Vagina (tissue), 2 donors: ENCODE data around the gene BPIFB4.

Experiments
- CTCF ChIP-seq, 3 experiments: fragments of 450-650 bp in 2 of 3; fragments of 200-600 bp in 1 of 3; sonication (generic) in 1 of 3; IDR thresholded peaks; one replicate each; pipeline ENCODE4 v1.5.1; 2017 to 2019; ENCODE audit warnings: antibody characterized with exemption in 3 of 3, mild to moderate bottlenecking in 2 of 3, moderate library complexity in 2 of 3
- POLR2A ChIP-seq, 2 donors: fragments of 450-650 bp; IDR thresholded peaks; one replicate each; pipeline ENCODE4 v1.6.1; 2017; ENCODE audit warnings: antibody characterized with exemption in 2 of 2, mild to moderate bottlenecking in 2 of 2, moderate library complexity in 2 of 2
- POLR2AphosphoS5 ChIP-seq, 2 donors: sonication (generic); formaldehyde crosslinking; IDR thresholded peaks; one replicate each; pipeline ENCODE4 v1.9.0; 2017; ENCODE audit warnings: antibody characterized with exemption in 2 of 2, mild to moderate bottlenecking in 2 of 2, low read depth in 1 of 2; ENCODE audit not compliant: insufficient read depth in 1 of 2

GRCh38 chr20:33130568-33131061 is 51.2 kb downstream of the BPIFB4 start:
- no peak for TF ChIP-seq CTCF (IDR thresholded peaks at IDR 0.05)
- TF ChIP-seq POLR2A (IDR thresholded peaks at IDR 0.05), result no peak
- TF ChIP-seq POLR2AphosphoS5 (IDR thresholded peaks at IDR 0.05; ENCODE audit: insufficient read depth in 1 of 2, low read depth in 1 of 2), result no peak
